Measurements from ENCODE around the gene SNED1.
"Not testable (repeated sequence)": the region's sequence is repeated elsewhere in the genome, so short reads cannot be mapped to it uniquely, and the experiment has no call there.

The SNED1 gene

DNA sequence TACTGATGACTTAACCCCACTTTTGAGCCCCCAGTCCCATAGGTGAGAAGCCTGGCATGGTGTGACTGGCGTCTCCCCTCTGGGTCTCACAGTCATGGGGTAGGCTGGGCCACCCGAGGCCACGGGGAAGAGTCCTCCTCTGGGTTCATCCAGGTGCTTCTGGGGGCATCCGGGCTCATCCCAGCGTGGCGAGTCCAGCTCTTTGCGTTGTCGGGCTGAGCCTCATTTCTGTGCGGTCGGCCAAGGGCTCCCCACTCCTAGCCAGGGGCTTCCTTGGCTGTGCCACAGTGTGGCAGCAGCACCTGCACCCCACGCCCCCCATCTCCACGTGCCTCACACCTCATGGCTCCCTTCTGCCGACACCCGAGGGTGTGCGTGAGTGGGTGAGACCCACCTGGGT is 27.6 kb upstream of the SNED1 start:
- TF ChIP-seq, protein P1, sequence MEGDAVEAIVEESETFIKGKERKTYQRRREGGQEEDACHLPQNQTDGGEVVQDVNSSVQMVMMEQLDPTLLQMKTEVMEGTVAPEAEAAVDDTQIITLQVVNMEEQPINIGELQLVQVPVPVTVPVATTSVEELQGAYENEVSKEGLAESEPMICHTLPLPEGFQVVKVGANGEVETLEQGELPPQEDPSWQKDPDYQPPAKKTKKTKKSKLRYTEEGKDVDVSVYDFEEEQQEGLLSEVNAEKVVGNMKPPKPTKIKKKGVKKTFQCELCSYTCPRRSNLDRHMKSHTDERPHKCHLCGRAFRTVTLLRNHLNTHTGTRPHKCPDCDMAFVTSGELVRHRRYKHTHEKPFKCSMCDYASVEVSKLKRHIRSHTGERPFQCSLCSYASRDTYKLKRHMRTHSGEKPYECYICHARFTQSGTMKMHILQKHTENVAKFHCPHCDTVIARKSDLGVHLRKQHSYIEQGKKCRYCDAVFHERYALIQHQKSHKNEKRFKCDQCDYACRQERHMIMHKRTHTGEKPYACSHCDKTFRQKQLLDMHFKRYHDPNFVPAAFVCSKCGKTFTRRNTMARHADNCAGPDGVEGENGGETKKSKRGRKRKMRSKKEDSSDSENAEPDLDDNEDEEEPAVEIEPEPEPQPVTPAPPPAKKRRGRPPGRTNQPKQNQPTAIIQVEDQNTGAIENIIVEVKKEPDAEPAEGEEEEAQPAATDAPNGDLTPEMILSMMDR (IDR thresholded peaks at IDR 0.05; ENCODE audit: control insufficient read depth, extremely low read depth, insufficient read depth): no peak
- DNase-seq (ENCODE audit: low read depth): no peak
- no peak overlapping the region for H3K4me3 ChIP-seq (ENCODE audit: low read depth, low read length)

DNA sequence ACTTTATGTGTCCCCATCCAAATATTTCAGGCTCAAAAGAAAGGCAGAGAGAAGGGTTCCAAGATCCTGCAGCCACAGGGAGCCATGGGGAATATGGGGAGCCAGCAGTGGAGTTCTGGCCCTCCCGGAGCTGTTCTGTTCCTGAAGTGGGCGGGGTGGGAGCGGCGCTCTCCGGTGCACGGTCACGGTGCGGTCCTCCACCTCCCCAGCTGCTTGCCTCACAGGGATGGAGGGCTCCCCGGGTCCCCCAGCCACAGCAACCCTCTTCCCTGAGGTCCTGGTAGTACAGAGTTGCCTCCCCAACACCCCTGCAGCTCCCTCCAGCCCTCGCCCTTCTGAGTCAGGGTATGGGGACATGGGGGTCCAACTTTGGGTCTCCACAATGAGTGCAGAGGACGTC is 26.2 kb upstream of the SNED1 start:
- TF ChIP-seq, protein P1 (IDR thresholded peaks at IDR 0.05; ENCODE audit: control insufficient read depth, extremely low read depth, insufficient read depth): no peak
- no peak for DNase-seq (ENCODE audit: low read depth)
- H3K4me3 ChIP-seq (ENCODE audit: low read depth, low read length): no peak overlapping the region

DNA sequence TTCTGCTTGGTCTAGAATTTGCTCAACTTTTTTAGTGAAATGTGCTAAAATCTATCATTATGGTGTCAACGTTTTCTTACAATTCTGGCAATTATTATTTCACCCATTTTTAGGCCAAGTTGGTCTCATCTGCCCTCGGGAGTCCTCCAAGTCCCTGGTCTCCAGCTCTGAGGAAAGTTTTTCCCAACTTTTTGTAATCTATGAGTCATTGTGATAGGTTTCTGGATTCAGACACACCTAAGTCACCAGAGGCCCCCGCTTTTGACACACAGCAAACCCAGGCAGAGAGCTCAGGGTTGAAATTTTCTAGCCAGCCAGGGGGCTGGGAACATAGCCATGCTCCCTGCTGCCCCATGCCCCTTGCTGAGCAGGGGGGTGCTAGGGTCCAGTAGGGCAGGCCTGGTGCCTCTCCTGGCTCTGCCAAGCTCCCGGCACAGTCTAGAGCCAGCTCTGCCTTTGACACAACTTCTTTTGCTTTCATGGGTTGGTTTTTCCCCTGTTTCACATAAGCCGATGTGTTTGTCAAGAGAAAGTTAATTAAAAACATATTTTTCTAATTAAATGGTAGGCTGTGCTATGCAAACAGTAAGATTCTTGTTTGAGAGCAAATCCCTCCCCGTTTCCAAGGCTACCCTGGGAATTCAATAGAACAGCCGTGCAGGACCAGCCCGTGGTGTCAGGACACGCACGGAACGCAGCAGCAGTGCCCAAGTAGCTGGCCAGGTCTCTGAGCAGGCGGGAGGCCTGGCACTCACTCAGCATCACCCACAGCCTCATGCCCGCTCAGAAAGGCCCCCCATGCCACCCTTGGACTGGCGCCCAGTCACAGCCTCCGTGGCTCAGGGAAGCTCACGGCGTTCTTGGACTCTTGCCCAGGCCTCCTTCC is 25.5 kb upstream of the SNED1 start:
- TF ChIP-seq, protein P1 (IDR thresholded peaks at IDR 0.05; ENCODE audit: control insufficient read depth, extremely low read depth, insufficient read depth): no peak
- DNase-seq (ENCODE audit: low read depth): no peak
- no peak overlapping the region for H3K4me3 ChIP-seq (ENCODE audit: low read depth, low read length)

GRCh38 chr2:240974771-240975572 is 23.4 kb upstream of the SNED1 start:
- no peak overlapping the region for H3K4me3 ChIP-seq (ENCODE audit: low read depth, low read length)
- TF ChIP-seq, protein P1 (IDR thresholded peaks at IDR 0.05; ENCODE audit: control insufficient read depth, extremely low read depth, insufficient read depth): no peak
- no peak for DNase-seq (ENCODE audit: low read depth)

DNA sequence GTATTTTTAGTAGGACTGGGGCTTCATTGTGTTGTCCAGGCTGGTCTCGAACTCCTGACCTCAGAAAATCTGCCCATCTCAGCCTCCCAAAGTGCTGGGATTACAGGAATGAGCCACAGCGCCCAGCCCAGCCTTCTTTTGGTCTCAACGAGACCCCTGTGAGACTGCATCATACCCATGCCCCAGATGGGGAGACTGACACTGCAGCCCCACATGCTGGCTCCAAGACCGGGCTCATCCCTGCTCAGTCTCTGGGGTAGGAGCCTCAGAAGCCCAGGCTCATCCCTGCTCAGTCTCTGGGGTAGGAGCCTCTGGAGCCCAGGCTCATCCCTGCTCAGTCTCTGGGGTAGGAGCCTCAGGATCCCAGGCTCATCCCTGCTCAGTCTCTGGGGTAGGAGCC is 22.5 kb upstream of the SNED1 start:
- not testable (repeated sequence) for DNase-seq (ENCODE audit: low read depth); H3K4me3 ChIP-seq (ENCODE audit: low read depth, low read length)

GRCh38 chr2:240981280-240981679 is 17.1 kb upstream of the SNED1 start:
- DNase-seq (ENCODE audit: low read depth): no peak
- H3K4me3 ChIP-seq (ENCODE audit: low read depth, low read length): no peak overlapping the region
- TF ChIP-seq, protein P1 (IDR thresholded peaks at IDR 0.05; ENCODE audit: control insufficient read depth, extremely low read depth, insufficient read depth): no peak
